ENCODE results near the gene BCL7B.
"Not testable (repeated sequence)": the region's sequence is repeated elsewhere in the genome, so short reads cannot be mapped to it uniquely, and the experiment has no call there.

Gene BCL7B

GRCh38 chr7:73496626-73497025, 60.9 kb downstream of the BCL7B start:
- no peak for DNase-seq (ENCODE audit: low spot score)

- DNase-seq (ENCODE audit: low spot score) = not testable (repeated sequence)
Measured at GRCh38 chr7:73495507-73495906, 62.0 kb downstream of the BCL7B start.

GRCh38 chr7:73489976-73490375, 67.5 kb downstream of the BCL7B start:
- DNase-seq (ENCODE audit: low spot score) = no peak

GRCh38 chr7:73487486-73487885, 70.0 kb downstream of the BCL7B start:
- no peak for DNase-seq (ENCODE audit: low spot score)

Measured in pons (tissue), 1 donor.